IgD-negative memory B cell (primary cell): ENCODE results near the gene CKS2. TPM values are rescaled to one million over a fixed set of nuclear protein-coding genes. Genes with fewer than 3 reads are reported as not detected.
"Not testable (repeated sequence)": the region's sequence is repeated elsewhere in the genome, so short reads cannot be mapped to it uniquely, and the experiment has no call there.

Experiments used
- H3K27ac Mint-ChIP-seq, 3 donors: one replicate each; pipeline ENCODE4 v1.8.0; 2020 to 2022; ENCODE audit warnings: mild to moderate bottlenecking in 3 of 3, mixed read lengths in 3 of 3, moderate library complexity in 1 of 3
- H3K27me3 Mint-ChIP-seq: one replicate; pipeline ENCODE4 v1.8.0; 2021; ENCODE audit warnings: mixed read lengths
- H3K36me3 Mint-ChIP-seq: one replicate; pipeline ENCODE4 v1.8.0; 2020; ENCODE audit warnings: mild to moderate bottlenecking, mixed read lengths
- H3K4me1 Mint-ChIP-seq, 3 donors: one replicate each; pipeline ENCODE4 v1.8.0; 2020 to 2022; ENCODE audit warnings: mixed read lengths in 3 of 3, mild to moderate bottlenecking in 1 of 3
- H3K4me3 Mint-ChIP-seq, 4 donors: one replicate each; pipeline ENCODE4 v1.8.0; 2020 to 2022; ENCODE audit warnings: mild to moderate bottlenecking in 4 of 4, mixed read lengths in 4 of 4, moderate library complexity in 3 of 4
- H3K9me3 Mint-ChIP-seq, 3 donors: one replicate each; pipeline ENCODE4 v1.8.0; 2020 to 2021; ENCODE audit warnings: mixed read lengths in 3 of 3, mild to moderate bottlenecking in 1 of 3
- polyA plus RNA-seq: library from polyadenylated mRNA; unstranded; fragments of 300-500 nt; fragmentation: Illumina TruSeq; gene quantifications from one replicate; pipeline ENCODE4 v1.2.3, GENCODE V29; 2021

The CKS2 gene
- polyA plus RNA-seq, 1 donor from 2014 or later, result 61.3 TPM

- not testable (repeated sequence) for H3K27me3 Mint-ChIP-seq, H3K4me3 Mint-ChIP-seq, H3K9me3 Mint-ChIP-seq, H3K36me3 Mint-ChIP-seq, H3K27ac Mint-ChIP-seq
- peaks cover 12 to 22% (median 16%) of the 10 kb centered on the region in 3 donors for H3K4me1 Mint-ChIP-seq
These were observed 9.0 kb upstream of the CKS2 start for GRCh38 chr9:89301996-89302395.

- H3K27me3 Mint-ChIP-seq, result no peaks in the 10 kb centered on the region
- H3K27ac Mint-ChIP-seq, result peak overlapping the region; percentile 24 to 86 (median 32)
- peaks cover 12 to 22% (median 16%) of the 10 kb centered on the region in 3 donors for H3K4me1 Mint-ChIP-seq
- H3K9me3 Mint-ChIP-seq, result no peaks in the 10 kb centered on the region
- peak overlapping the region in 1 of 4 donors; percentile 69 for H3K4me3 Mint-ChIP-seq
- H3K36me3 Mint-ChIP-seq, result peaks cover 2% of the 10 kb centered on the region
These were observed 6.8 kb upstream of the CKS2 start for GRCh38 chr9:89304020-89304833.

GRCh38 chr9:89304834-89305188 is 6.2 kb upstream of the CKS2 start:
- Mint-ChIP-seq H3K4me1 (peaks cover 14 to 22% (median 17%) of the 10 kb centered on the region in 3 donors), H3K36me3 (peaks cover 2% of the 10 kb centered on the region), H3K27me3 (no peaks in the 10 kb centered on the region), H3K4me3 (peak overlapping the region in 3 of 4 donors; percentile 4 to 81 (median 69)), H3K9me3 (no peaks in the 10 kb centered on the region), H3K27ac (peak overlapping the region in 1 of 3 donors; percentile 86)

- peaks cover 1% of the 10 kb centered on the region for H3K27me3 Mint-ChIP-seq
- H3K4me3 Mint-ChIP-seq, result peak overlapping the region in 1 of 4 donors; percentile 34
- H3K4me1 Mint-ChIP-seq, result peaks cover 20 to 30% (median 20%) of the 10 kb centered on the region in 3 donors
- peaks cover 2% of the 10 kb centered on the region for H3K36me3 Mint-ChIP-seq
- no peaks in the 10 kb centered on the region for H3K9me3 Mint-ChIP-seq
- peak overlapping the region in 1 of 3 donors; percentile 86 for H3K27ac Mint-ChIP-seq
These were observed 5.1 kb upstream of the CKS2 start for GRCh38 chr9:89305868-89306267.

GRCh38 chr9:89309166-89309565 is 1.8 kb upstream of the CKS2 start:
- H3K4me3 Mint-ChIP-seq, result peak overlapping the region; percentile 60 to 95 (median 76)
- H3K27ac Mint-ChIP-seq, result peak overlapping the region; percentile 96 to 99 (median 99)
- H3K36me3 Mint-ChIP-seq, result peaks cover 2% of the 10 kb centered on the region
- peaks cover 40 to 45% (median 43%) of the 10 kb centered on the region in 3 donors for H3K4me1 Mint-ChIP-seq
- no peaks in the 10 kb centered on the region for H3K9me3 Mint-ChIP-seq
- peaks cover 3% of the 10 kb centered on the region for H3K27me3 Mint-ChIP-seq

GRCh38 chr9:89309608-89310474 is 1.2 kb upstream of the CKS2 start:
- Mint-ChIP-seq H3K4me3 (peak overlapping the region; percentile 85 to 98 (median 92)), H3K4me1 (peaks cover 36 to 42% (median 39%) of the 10 kb centered on the region in 3 donors), H3K36me3 (peaks cover 2% of the 10 kb centered on the region), H3K9me3 (no peaks in the 10 kb centered on the region), H3K27me3 (peaks cover 3% of the 10 kb centered on the region), H3K27ac (peak overlapping the region; percentile 96 to 99 (median 99))

GRCh38 chr9:89311346-89312221 is 589 bp downstream of the CKS2 start:
- Mint-ChIP-seq H3K27ac (peak overlapping the region; percentile 96 to 99 (median 99)), H3K4me1 (peaks cover 27 to 38% (median 28%) of the 10 kb centered on the region in 3 donors), H3K27me3 (peaks cover 3% of the 10 kb centered on the region), H3K4me3 (peak overlapping the region; percentile 90 to 98 (median 94)), H3K9me3 (no peaks in the 10 kb centered on the region), H3K36me3 (peaks cover 2% of the 10 kb centered on the region)

- Mint-ChIP-seq H3K27me3 (peaks cover 3% of the 10 kb centered on the region), H3K4me1 (peaks cover 27 to 42% (median 30%) of the 10 kb centered on the region in 3 donors), H3K4me3 (peak overlapping the region; percentile 90 to 98 (median 94)), H3K9me3 (no peaks in the 10 kb centered on the region), H3K27ac (peak overlapping the region; percentile 53 to 96 (median 80)), H3K36me3 (peaks cover 2% of the 10 kb centered on the region)
These were observed 1.2 kb downstream of the CKS2 start for GRCh38 chr9:89312222-89312571.

GRCh38 chr9:89313842-89314241 is 2.8 kb downstream of the CKS2 start:
- peak overlapping the region in 2 of 3 donors; percentile 26 to 44 for H3K27ac Mint-ChIP-seq
- H3K4me3 Mint-ChIP-seq, result peak overlapping the region in 1 of 4 donors; percentile 90
- H3K4me1 Mint-ChIP-seq, result peaks cover 38 to 52% (median 40%) of the 10 kb centered on the region in 3 donors
- H3K27me3 Mint-ChIP-seq, result peaks cover 3% of the 10 kb centered on the region
- no peaks in the 10 kb centered on the region for H3K36me3 Mint-ChIP-seq
- H3K9me3 Mint-ChIP-seq, result no peaks in the 10 kb centered on the region

- H3K27me3 Mint-ChIP-seq, result peaks cover 3% of the 10 kb centered on the region
- no peaks in the 10 kb centered on the region for H3K9me3 Mint-ChIP-seq
- H3K27ac Mint-ChIP-seq, result peak overlapping the region in 1 of 3 donors; percentile 44
- peak overlapping the region in 1 of 4 donors; percentile 48 for H3K4me3 Mint-ChIP-seq
- H3K4me1 Mint-ChIP-seq, result peaks cover 45 to 58% (median 47%) of the 10 kb centered on the region in 3 donors
- H3K36me3 Mint-ChIP-seq, result no peaks in the 10 kb centered on the region
These were observed 4.0 kb downstream of the CKS2 start for GRCh38 chr9:89314955-89315354.

GRCh38 chr9:89315482-89315881 is 4.5 kb downstream of the CKS2 start:
- Mint-ChIP-seq H3K4me1 (peaks cover 43 to 58% (median 45%) of the 10 kb centered on the region in 3 donors), H3K27ac (peak overlapping the region in 1 of 3 donors; percentile 97), H3K9me3 (no peaks in the 10 kb centered on the region), H3K27me3 (peaks cover 3% of the 10 kb centered on the region), H3K4me3 (peak overlapping the region in 1 of 4 donors; percentile 92), H3K36me3 (no peaks in the 10 kb centered on the region)

GRCh38 chr9:89317282-89317681 is 6.3 kb downstream of the CKS2 start:
- H3K36me3 Mint-ChIP-seq, result no peaks in the 10 kb centered on the region
- peak overlapping the region; percentile 92 to 99 (median 96) for H3K4me3 Mint-ChIP-seq
- H3K27me3 Mint-ChIP-seq, result no peaks in the 10 kb centered on the region
- H3K27ac Mint-ChIP-seq, result peak overlapping the region; percentile 96 to 99 (median 97)
- peaks cover 37 to 63% (median 44%) of the 10 kb centered on the region in 3 donors for H3K4me1 Mint-ChIP-seq
- H3K9me3 Mint-ChIP-seq, result no peaks in the 10 kb centered on the region

- H3K36me3 Mint-ChIP-seq, result no peaks in the 10 kb centered on the region
- H3K4me3 Mint-ChIP-seq, result peak within 1 kb of the TSS; percentile 92 to 99 (median 96)
- H3K9me3 Mint-ChIP-seq, result no peaks in the 10 kb centered on the region
- peaks cover 40 to 64% (median 42%) of the 10 kb centered on the region in 3 donors for H3K4me1 Mint-ChIP-seq
- H3K27me3 Mint-ChIP-seq, result no peaks in the 10 kb centered on the region
- H3K27ac Mint-ChIP-seq, result peak within 1 kb of the TSS; percentile 96 to 99 (median 97)
These were observed 7.4 kb downstream of the CKS2 start, which contains the start of gene SECISBP2 for GRCh38 chr9:89318123-89319014. Gene SECISBP2, plus strand, starts transcription at chr9:89318500. Its CDS starts 77 bp downstream, at chr9:89318577.
